Hepatocyte (in vitro differentiated cells): ENCODE data around the gene MAP4.

Experiments
- EZH2 ChIP-seq: fragments of 200-600 bp; sonication (generic); IDR thresholded peaks from 2 replicates; pipeline ENCODE4 v1.6.1; 2016; ENCODE audit warnings: antibody characterized with exemption, mild to moderate bottlenecking, borderline replicate concordance
- EZH2phosphoT487 ChIP-seq: fragments of 200-600 bp; sonication (generic); IDR thresholded peaks from one replicate; pipeline ENCODE4 v1.6.1; 2018; ENCODE audit warnings: antibody characterized with exemption, mild to moderate bottlenecking, low read depth, moderate library complexity; ENCODE audit not compliant: unreplicated experiment, severe bottlenecking
- TF ChIP-seq, protein P1 (sequence below): fragments of 200-600 bp; sonication (generic); IDR thresholded peaks from 2 replicates; pipeline ENCODE4 v1.5.1; 2016; ENCODE audit warnings: antibody characterized with exemption, mild to moderate bottlenecking; ENCODE audit not compliant: poor library complexity

DNA sequence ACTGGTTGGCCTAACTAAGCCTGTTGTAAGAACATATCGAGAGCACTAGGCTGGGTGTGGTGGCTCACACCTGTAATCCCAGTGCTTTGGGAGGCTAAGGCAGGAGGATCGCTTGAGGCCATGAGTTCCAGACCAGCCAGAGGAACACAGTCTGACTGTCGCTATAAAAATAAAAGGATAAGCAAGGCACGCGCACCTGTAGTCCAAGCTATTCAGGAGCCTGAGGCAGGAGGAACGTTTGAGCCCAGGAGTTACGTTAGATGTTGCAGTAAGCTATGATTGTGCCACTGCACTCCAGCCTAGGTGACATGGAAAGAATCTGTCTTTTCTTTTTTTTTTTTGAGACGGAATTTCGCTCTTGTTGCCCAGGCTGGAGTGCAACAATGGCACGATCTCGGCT lies 24.9 kb downstream of the MAP4 start:
- TF ChIP-seq, protein P1, sequence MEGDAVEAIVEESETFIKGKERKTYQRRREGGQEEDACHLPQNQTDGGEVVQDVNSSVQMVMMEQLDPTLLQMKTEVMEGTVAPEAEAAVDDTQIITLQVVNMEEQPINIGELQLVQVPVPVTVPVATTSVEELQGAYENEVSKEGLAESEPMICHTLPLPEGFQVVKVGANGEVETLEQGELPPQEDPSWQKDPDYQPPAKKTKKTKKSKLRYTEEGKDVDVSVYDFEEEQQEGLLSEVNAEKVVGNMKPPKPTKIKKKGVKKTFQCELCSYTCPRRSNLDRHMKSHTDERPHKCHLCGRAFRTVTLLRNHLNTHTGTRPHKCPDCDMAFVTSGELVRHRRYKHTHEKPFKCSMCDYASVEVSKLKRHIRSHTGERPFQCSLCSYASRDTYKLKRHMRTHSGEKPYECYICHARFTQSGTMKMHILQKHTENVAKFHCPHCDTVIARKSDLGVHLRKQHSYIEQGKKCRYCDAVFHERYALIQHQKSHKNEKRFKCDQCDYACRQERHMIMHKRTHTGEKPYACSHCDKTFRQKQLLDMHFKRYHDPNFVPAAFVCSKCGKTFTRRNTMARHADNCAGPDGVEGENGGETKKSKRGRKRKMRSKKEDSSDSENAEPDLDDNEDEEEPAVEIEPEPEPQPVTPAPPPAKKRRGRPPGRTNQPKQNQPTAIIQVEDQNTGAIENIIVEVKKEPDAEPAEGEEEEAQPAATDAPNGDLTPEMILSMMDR, result no peak
- TF ChIP-seq EZH2, result no peak
- no peak for TF ChIP-seq EZH2phosphoT487
